NK-92 treated with Interleukin-12 subunit alpha and Interleukin-12 subunit beta, amount 100 ng/mL, for 24 hours (cell line): ENCODE results near the gene NGDN.

ENCODE experiments used
- DNase-seq: peaks from one replicate; lab custom pipeline; 2025; lab: John Stamatoyannopoulos, UW

Gene NGDN

GRCh38 chr14:23478109-23478759 lies 8.7 kb downstream of the NGDN start:
- DNase-seq, result peak; percentile 25

- DNase-seq, result no peak
Measured at GRCh38 chr14:23481362-23481970, 12.0 kb downstream of the NGDN start.

- DNase-seq, result no peak
Measured at GRCh38 chr14:23481979-23482822, 12.7 kb downstream of the NGDN start.

- no peak for DNase-seq
Measured at GRCh38 chr14:23482823-23483148, 13.3 kb downstream of the NGDN start.

- DNase-seq, result no peak
Measured at GRCh38 chr14:23483236-23483854, 13.8 kb downstream of the NGDN start.

- DNase-seq, result no peak
Measured at GRCh38 chr14:23485326-23485725, 15.8 kb downstream of the NGDN start.

GRCh38 chr14:23486036-23486435 lies 16.5 kb downstream of the NGDN start:
- no peak for DNase-seq

GRCh38 chr14:23487216-23487615 lies 17.7 kb downstream of the NGDN start:
- DNase-seq, result no peak

- DNase-seq, result no peak
Measured at GRCh38 chr14:23492618-23493272, 23.2 kb downstream of the NGDN start.

GRCh38 chr14:23494223-23494622 lies 24.7 kb downstream of the NGDN start:
- DNase-seq, result no peak

GRCh38 chr14:23512156-23512555 lies 42.7 kb downstream of the NGDN start:
- no peak for DNase-seq

GRCh38 chr14:23513005-23513817 lies 43.7 kb downstream of the NGDN start:
- no peak for DNase-seq

GRCh38 chr14:23513818-23514643 lies 44.5 kb downstream of the NGDN start:
- no peak for DNase-seq

- no peak for DNase-seq
Measured at GRCh38 chr14:23514644-23514957, 45.1 kb downstream of the NGDN start.

GRCh38 chr14:23517650-23518326 lies 48.3 kb downstream of the NGDN start:
- DNase-seq, result no peak

GRCh38 chr14:23518709-23519108 lies 49.2 kb downstream of the NGDN start:
- DNase-seq, result no peak

- no peak for DNase-seq
Measured at GRCh38 chr14:23520899-23521533, 51.5 kb downstream of the NGDN start.

- no peak for DNase-seq
Measured at GRCh38 chr14:23521785-23522640, 52.5 kb downstream of the NGDN start.
